KMS-11 (cell line): ENCODE measurements around the gene EDRF1.

Experiments
- H2AFZ ChIP-seq: fragments of 200-600 bp; sonication (generic); 2 replicates; pipeline ENCODE4 v1.6.1; 2016; ENCODE audit warnings: antibody characterized with exemption, mixed run types, low read depth
- H3K27ac ChIP-seq: fragments of 200-600 bp; sonication (generic); 2 replicates; pipeline ENCODE4 v1.6.1; 2016; ENCODE audit warnings: mild to moderate bottlenecking, mixed run types
- H3K27me3 ChIP-seq: fragments of 200-600 bp; sonication (generic); 2 replicates; pipeline ENCODE4 v1.6.1; 2017; ENCODE audit warnings: mild to moderate bottlenecking, low read depth, mixed run types, moderate library complexity; ENCODE audit not compliant: insufficient read depth
- H3K36me3 ChIP-seq: fragments of 200-600 bp; sonication (generic); 2 replicates; pipeline ENCODE4 v1.6.1; 2017; ENCODE audit warnings: mild to moderate bottlenecking, mixed run types; ENCODE audit not compliant: insufficient read depth
- H3K4me1 ChIP-seq: fragments of 200-600 bp; sonication (generic); 2 replicates; pipeline ENCODE4 v1.6.1; 2016; ENCODE audit warnings: mild to moderate bottlenecking, low read depth, mixed run types; ENCODE audit not compliant: poor library complexity, severe bottlenecking
- H3K4me2 ChIP-seq: fragments of 200-600 bp; sonication (generic); 2 replicates; pipeline ENCODE4 v1.7.0; 2016; ENCODE audit warnings: mild to moderate bottlenecking, mixed run types
- H3K4me3 ChIP-seq: fragments of 200-600 bp; sonication (generic); IDR thresholded peaks from 2 replicates; pipeline ENCODE4 v1.6.1; 2017; ENCODE audit warnings: low read depth, low read length, mixed read lengths; ENCODE audit not compliant: insufficient read depth
- H3K79me2 ChIP-seq: fragments of 200-600 bp; sonication (generic); 2 replicates; pipeline ENCODE4 v1.6.1; 2016; ENCODE audit warnings: low read depth, mixed run types; ENCODE audit not compliant: insufficient read depth
- H3K9ac ChIP-seq: fragments of 200-600 bp; sonication (generic); 2 replicates; pipeline ENCODE4 v1.6.1; 2016; ENCODE audit warnings: mild to moderate bottlenecking, mixed run types
- H4K20me1 ChIP-seq: fragments of 200-600 bp; sonication (generic); 2 replicates; pipeline ENCODE4 v1.6.1; 2016; ENCODE audit warnings: mild to moderate bottlenecking, mixed run types; ENCODE audit not compliant: insufficient read depth
- TF ChIP-seq, protein P1 (sequence below): fragments of 200-600 bp; sonication (generic); conservative IDR thresholded peaks from 2 replicates; pipeline ENCODE4 v1.6.1; 2017; ENCODE audit warnings: low read depth, mild to moderate bottlenecking, antibody characterized with exemption, low read length, moderate library complexity, mixed read lengths

Gene EDRF1

DNA sequence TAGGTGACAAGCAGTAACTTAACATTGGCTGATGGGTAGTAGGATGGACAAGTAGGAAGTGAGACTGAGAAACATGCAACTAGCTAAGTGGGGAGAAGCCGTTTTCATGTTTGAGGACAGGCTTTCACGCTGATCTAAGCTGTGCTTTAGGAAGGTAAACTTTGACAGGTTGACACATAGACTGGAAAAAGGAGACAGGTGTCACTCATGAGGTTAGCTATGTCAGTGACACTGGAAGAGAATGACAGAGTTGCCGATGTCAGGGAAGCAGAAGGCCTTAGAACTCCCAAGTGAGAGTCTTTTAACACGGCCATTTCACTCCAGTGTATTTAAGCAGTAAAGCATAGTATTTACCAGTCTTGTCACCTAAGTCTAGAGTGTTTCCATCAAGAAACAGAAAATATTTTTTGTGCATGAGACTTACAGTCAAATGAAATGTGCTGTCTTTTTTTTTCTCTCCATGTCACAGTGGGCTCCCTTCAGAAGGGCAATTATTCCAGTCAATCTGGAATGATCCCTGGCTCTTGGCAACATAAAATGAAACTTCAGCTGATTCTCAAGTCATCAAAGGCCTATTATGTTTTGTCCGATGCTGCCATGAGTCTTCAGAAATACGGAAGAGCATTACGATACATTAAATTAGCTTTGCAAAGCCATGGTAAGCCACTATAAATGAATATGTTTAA lies 20.6 kb downstream of the EDRF1 start:
- no peaks in the 10 kb centered on the region for H3K27me3 ChIP-seq
- H3K4me1 ChIP-seq = no peaks in the 10 kb centered on the region
- TF ChIP-seq, protein P1, sequence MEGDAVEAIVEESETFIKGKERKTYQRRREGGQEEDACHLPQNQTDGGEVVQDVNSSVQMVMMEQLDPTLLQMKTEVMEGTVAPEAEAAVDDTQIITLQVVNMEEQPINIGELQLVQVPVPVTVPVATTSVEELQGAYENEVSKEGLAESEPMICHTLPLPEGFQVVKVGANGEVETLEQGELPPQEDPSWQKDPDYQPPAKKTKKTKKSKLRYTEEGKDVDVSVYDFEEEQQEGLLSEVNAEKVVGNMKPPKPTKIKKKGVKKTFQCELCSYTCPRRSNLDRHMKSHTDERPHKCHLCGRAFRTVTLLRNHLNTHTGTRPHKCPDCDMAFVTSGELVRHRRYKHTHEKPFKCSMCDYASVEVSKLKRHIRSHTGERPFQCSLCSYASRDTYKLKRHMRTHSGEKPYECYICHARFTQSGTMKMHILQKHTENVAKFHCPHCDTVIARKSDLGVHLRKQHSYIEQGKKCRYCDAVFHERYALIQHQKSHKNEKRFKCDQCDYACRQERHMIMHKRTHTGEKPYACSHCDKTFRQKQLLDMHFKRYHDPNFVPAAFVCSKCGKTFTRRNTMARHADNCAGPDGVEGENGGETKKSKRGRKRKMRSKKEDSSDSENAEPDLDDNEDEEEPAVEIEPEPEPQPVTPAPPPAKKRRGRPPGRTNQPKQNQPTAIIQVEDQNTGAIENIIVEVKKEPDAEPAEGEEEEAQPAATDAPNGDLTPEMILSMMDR = no peak
- H3K4me2 ChIP-seq = no peak overlapping the region
- no peak overlapping the region for H3K4me3 ChIP-seq
- H3K27ac ChIP-seq = no peak overlapping the region
- no peak overlapping the region for H2AFZ ChIP-seq
- peaks cover 17% of the 10 kb centered on the region; the same call in 1 of the 2 replicates for H3K36me3 ChIP-seq
- no peaks in the 10 kb centered on the region for H4K20me1 ChIP-seq
- no peaks in the 10 kb centered on the region for H3K79me2 ChIP-seq
- H3K9ac ChIP-seq = no peak overlapping the region

- H3K4me2 ChIP-seq = no peak overlapping the region
Observed at GRCh38 chr10:125742465-125742864, 23.0 kb downstream of the EDRF1 start.

GRCh38 chr10:125744909-125745308 lies 25.4 kb downstream of the EDRF1 start:
- no peak overlapping the region for H3K9ac ChIP-seq
- H4K20me1 ChIP-seq = no peaks in the 10 kb centered on the region
- H3K4me1 ChIP-seq = no peaks in the 10 kb centered on the region
- H3K27me3 ChIP-seq = no peaks in the 10 kb centered on the region
- H3K27ac ChIP-seq = no peak overlapping the region
- peaks cover 8% of the 10 kb centered on the region; the same call in 1 of the 2 replicates for H3K36me3 ChIP-seq
- no peaks in the 10 kb centered on the region for H3K79me2 ChIP-seq
- H2AFZ ChIP-seq = no peak overlapping the region
- no peak overlapping the region for H3K4me2 ChIP-seq
- H3K4me3 ChIP-seq = no peak overlapping the region
- TF ChIP-seq, protein P1 = no peak

More at GRCh38 chr10:125742465-125742864, 23.0 kb downstream of the EDRF1 start:
- Histone ChIP-seq H3K9ac (no peak overlapping the region), H3K4me3 (no peak overlapping the region), H3K36me3 (peaks cover 17% of the 10 kb centered on the region; the same call in 1 of the 2 replicates), H4K20me1 (no peaks in the 10 kb centered on the region), H2AFZ (no peak overlapping the region), H3K79me2 (no peaks in the 10 kb centered on the region), H3K4me1 (no peaks in the 10 kb centered on the region), H3K27me3 (no peaks in the 10 kb centered on the region), H3K27ac (no peak overlapping the region)
- TF ChIP-seq, protein P1 = no peak

DNA sequence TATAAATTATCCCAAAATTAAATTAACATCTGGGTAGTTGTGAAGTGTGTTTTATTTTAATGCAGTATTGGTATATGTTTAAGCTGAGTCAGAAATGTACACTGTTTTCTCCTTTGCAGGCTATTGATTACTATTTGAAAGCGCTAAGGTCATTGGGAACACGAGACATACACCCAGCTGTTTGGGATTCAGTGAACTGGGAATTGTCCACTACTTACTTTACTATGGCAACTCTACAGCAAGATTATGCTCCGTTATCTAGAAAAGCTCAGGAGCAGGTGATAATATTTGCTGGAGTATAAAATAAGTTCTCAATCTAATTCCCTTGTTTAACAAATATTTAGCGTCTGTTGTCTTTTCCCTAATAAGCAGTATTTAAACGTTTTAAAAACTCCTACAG lies 27.9 kb downstream of the EDRF1 start:
- Histone ChIP-seq H3K4me2 (no peak overlapping the region), H3K27me3 (no peaks in the 10 kb centered on the region), H3K4me3 (no peak overlapping the region), H3K9ac (no peak overlapping the region), H4K20me1 (no peaks in the 10 kb centered on the region), H2AFZ (no peak overlapping the region), H3K27ac (no peak overlapping the region), H3K4me1 (no peaks in the 10 kb centered on the region), H3K79me2 (no peaks in the 10 kb centered on the region), H3K36me3 (peaks cover 8% of the 10 kb centered on the region; the same call in 1 of the 2 replicates)
- TF ChIP-seq, protein P1 = no peak
